GM19395 (cell line): ENCODE results near the gene JAG1.

Source experiments
- ATAC-seq: cut with Tn5 transposase; IDR thresholded peaks from one replicate; pipeline ENCODE4 v1.9.1; 2021; ENCODE audit warnings: mild to moderate bottlenecking, moderate library complexity; ENCODE audit not compliant: unreplicated experiment

JAG1 gene

GRCh38 chr20:10654630-10655029 lies 19.2 kb downstream of the JAG1 start:
- ATAC-seq: peak; percentile 78

- ATAC-seq: no peak
Measured at GRCh38 chr20:10654250-10654610, 19.6 kb downstream of the JAG1 start.

GRCh38 chr20:10653599-10654249 lies 20.1 kb downstream of the JAG1 start:
- no peak for ATAC-seq

- ATAC-seq: no peak
Measured at GRCh38 chr20:10652660-10653261, 21.0 kb downstream of the JAG1 start.

- no peak for ATAC-seq
Measured at GRCh38 chr20:10652185-10652584, 21.6 kb downstream of the JAG1 start.

- no peak for ATAC-seq
Measured at GRCh38 chr20:10651227-10651990, 22.4 kb downstream of the JAG1 start.

GRCh38 chr20:10649797-10650160 lies 24.0 kb downstream of the JAG1 start:
- no peak for ATAC-seq

GRCh38 chr20:10649080-10649796 lies 24.6 kb downstream of the JAG1 start:
- ATAC-seq: no peak

- no peak for ATAC-seq
Measured at GRCh38 chr20:10648651-10649050, 25.1 kb downstream of the JAG1 start.

- ATAC-seq: no peak
Measured at GRCh38 chr20:10647909-10648308, 25.9 kb downstream of the JAG1 start.

- ATAC-seq: no peak
Measured at GRCh38 chr20:10647471-10647870, 26.3 kb downstream of the JAG1 start.

- no peak for ATAC-seq
Measured at GRCh38 chr20:10646886-10647420, 26.8 kb downstream of the JAG1 start.

GRCh38 chr20:10646006-10646405 lies 27.8 kb downstream of the JAG1 start:
- ATAC-seq: no peak

- ATAC-seq: no peak
Measured at GRCh38 chr20:10645205-10645570, 28.6 kb downstream of the JAG1 start.

GRCh38 chr20:10644458-10645204 lies 29.2 kb downstream of the JAG1 start:
- ATAC-seq: peak; percentile 64

- no peak for ATAC-seq
Measured at GRCh38 chr20:10643560-10643873, 30.3 kb downstream of the JAG1 start.

GRCh38 chr20:10642856-10643559 lies 30.8 kb downstream of the JAG1 start:
- ATAC-seq: no peak

GRCh38 chr20:10641893-10642292 lies 31.9 kb downstream of the JAG1 start:
- no peak for ATAC-seq

- ATAC-seq: no peak
Measured at GRCh38 chr20:10641467-10641866, 32.3 kb downstream of the JAG1 start.

- ATAC-seq: no peak
Measured at GRCh38 chr20:10640897-10641296, 32.9 kb downstream of the JAG1 start.
